Right atrium auricular region (tissue), 2 donors: ENCODE results near the gene ZNF576. TPM values are rescaled to one million over a fixed set of nuclear protein-coding genes. Genes with fewer than 3 reads are reported as not detected.
"Not testable (repeated sequence)": the region's sequence is repeated elsewhere in the genome, so short reads cannot be mapped to it uniquely, and the experiment has no call there.

Source experiments
- DNase-seq: peaks from one replicate; pipeline ENCODE4 v3.0.0-alpha.2; 2019; ENCODE audit warnings: low spot score
- H3K27ac ChIP-seq, 2 donors: fragments of 200-600 bp; sonication (generic); 1 replicate in 1 of 2; 2 replicates in 1 of 2; pipeline ENCODE4 v1.5.1; 2016 to 2019
- H3K27me3 ChIP-seq, 2 donors: fragments of 200-600 bp; sonication (generic); one replicate each; pipeline versions ENCODE4 v1.5.1 to v1.6.0; 2017 to 2019
- H3K36me3 ChIP-seq: fragments of 200-600 bp; sonication (generic); one replicate; pipeline ENCODE4 v1.5.1; 2016
- H3K4me1 ChIP-seq, 2 donors: fragments of 200-600 bp; sonication (generic); one replicate each; pipeline versions ENCODE4 v1.5.1 to v1.6.0; 2017 to 2019
- H3K4me3 ChIP-seq, 2 donors: fragments of 200-600 bp; sonication (generic); 1 replicate in 1 of 2; 2 replicates in 1 of 2; pipeline ENCODE4 v1.5.1; 2017 to 2019; ENCODE audit warnings: mild to moderate bottlenecking in 1 of 2, moderate library complexity in 1 of 2
- H3K9me3 ChIP-seq, 2 donors: fragments of 200-600 bp; sonication (generic); one replicate each; pipeline ENCODE4 v1.5.1; 2019
- total RNA-seq, 2 donors: library from RNA; depleted of rRNA; stranded (reverse); fragments of >200 nt; gene quantifications; one replicate each; pipeline ENCODE4 v1.1.0, GENCODE V29; 2016
- TF ChIP-seq, protein P1 (sequence below), 2 donors: fragments of 200-600 bp; sonication (generic); IDR thresholded peaks; one replicate each; pipeline ENCODE4 v1.5.1; 2019; ENCODE audit warnings: antibody characterized with exemption in 2 of 2

The ZNF576 gene, protein sequence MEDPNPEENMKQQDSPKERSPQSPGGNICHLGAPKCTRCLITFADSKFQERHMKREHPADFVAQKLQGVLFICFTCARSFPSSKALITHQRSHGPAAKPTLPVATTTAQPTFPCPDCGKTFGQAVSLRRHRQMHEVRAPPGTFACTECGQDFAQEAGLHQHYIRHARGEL
- 10 to 100 TPM in 1 of 2 donors, 1 to 10 TPM in 1; 8.9 to 16.4 TPM for total RNA-seq

GRCh38 chr19:43595999-43596841 is at the start of gene ZNF576, which contains the start of gene IRGQ:
Gene ZNF576, plus strand, starts transcription at chr19:43596595. Its CDS starts 514 bp downstream, at chr19:43597109.
Gene IRGQ, minus strand, starts transcription at chr19:43596134. Its CDS starts 796 bp downstream, at chr19:43595338.
- H3K9me3 ChIP-seq: no peaks in the 10 kb centered on the region
- peak; percentile 100 for DNase-seq
- H3K4me1 ChIP-seq: peaks cover 0 to 41% of the 10 kb centered on the region in 2 donors
- TF ChIP-seq, protein P1, sequence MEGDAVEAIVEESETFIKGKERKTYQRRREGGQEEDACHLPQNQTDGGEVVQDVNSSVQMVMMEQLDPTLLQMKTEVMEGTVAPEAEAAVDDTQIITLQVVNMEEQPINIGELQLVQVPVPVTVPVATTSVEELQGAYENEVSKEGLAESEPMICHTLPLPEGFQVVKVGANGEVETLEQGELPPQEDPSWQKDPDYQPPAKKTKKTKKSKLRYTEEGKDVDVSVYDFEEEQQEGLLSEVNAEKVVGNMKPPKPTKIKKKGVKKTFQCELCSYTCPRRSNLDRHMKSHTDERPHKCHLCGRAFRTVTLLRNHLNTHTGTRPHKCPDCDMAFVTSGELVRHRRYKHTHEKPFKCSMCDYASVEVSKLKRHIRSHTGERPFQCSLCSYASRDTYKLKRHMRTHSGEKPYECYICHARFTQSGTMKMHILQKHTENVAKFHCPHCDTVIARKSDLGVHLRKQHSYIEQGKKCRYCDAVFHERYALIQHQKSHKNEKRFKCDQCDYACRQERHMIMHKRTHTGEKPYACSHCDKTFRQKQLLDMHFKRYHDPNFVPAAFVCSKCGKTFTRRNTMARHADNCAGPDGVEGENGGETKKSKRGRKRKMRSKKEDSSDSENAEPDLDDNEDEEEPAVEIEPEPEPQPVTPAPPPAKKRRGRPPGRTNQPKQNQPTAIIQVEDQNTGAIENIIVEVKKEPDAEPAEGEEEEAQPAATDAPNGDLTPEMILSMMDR (IDR thresholded peaks at IDR 0.05): no peak
- H3K4me3 ChIP-seq: peak within 1 kb of the TSS; percentile 67 to 69
- H3K36me3 ChIP-seq: peaks cover 38% of the 10 kb centered on the region
- H3K27ac ChIP-seq: peak within 1 kb of the TSS; percentile 96
- no peaks in the 10 kb centered on the region for H3K27me3 ChIP-seq

GRCh38 chr19:43547926-43548325 is 48.5 kb upstream of the ZNF576 start:
- not testable (repeated sequence) for DNase-seq, H3K27ac ChIP-seq, H3K4me3 ChIP-seq, H3K27me3 ChIP-seq, H3K4me1 ChIP-seq, H3K9me3 ChIP-seq
- H3K36me3 ChIP-seq: peaks cover 49% of the 10 kb centered on the region

DNA sequence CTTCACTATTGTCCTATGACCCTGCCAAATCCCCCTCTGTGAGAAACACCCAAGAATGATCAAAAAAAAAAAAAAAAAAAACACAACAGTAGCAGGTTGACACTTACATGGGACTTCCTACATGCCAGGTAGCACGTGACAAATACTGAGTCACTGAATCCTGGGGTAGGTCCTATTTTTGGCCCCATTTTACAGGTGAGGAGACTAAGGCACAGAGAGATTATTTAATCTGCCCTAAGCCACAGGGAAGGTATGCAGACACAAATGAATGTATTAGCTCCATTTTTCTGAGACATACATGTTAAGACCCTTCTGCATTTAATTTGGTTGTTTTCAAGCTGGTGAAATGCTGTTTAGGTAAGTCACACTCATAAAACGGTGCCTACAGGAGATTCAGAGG is 47.7 kb upstream of the ZNF576 start:
- Histone ChIP-seq H3K36me3 (peaks cover 43% of the 10 kb centered on the region), H3K4me1 (no peaks in the 10 kb centered on the region), H3K27ac (no peak overlapping the region), H3K4me3 (no peak overlapping the region), H3K27me3 (no peaks in the 10 kb centered on the region), H3K9me3 (no peaks in the 10 kb centered on the region)
- DNase-seq: no peak
- TF ChIP-seq, protein P1 (IDR thresholded peaks at IDR 0.05): no peak

- DNase-seq: no peak
- H3K9me3 ChIP-seq: no peaks in the 10 kb centered on the region
- H3K27ac ChIP-seq: no peak overlapping the region
- H3K4me3 ChIP-seq: no peak overlapping the region
- H3K36me3 ChIP-seq: peaks cover 28% of the 10 kb centered on the region
- no peaks in the 10 kb centered on the region for H3K4me1 ChIP-seq
- no peaks in the 10 kb centered on the region for H3K27me3 ChIP-seq
- TF ChIP-seq, protein P1 (IDR thresholded peaks at IDR 0.05): no peak
These were observed 44.8 kb upstream of the ZNF576 start for GRCh38 chr19:43551399-43552197.

GRCh38 chr19:43552198-43552450 is 44.3 kb upstream of the ZNF576 start:
- Histone ChIP-seq H3K9me3 (no peaks in the 10 kb centered on the region), H3K4me3 (no peak overlapping the region), H3K36me3 (peaks cover 28% of the 10 kb centered on the region), H3K27me3 (no peaks in the 10 kb centered on the region), H3K4me1 (no peaks in the 10 kb centered on the region), H3K27ac (no peak overlapping the region)
- TF ChIP-seq, protein P1 (IDR thresholded peaks at IDR 0.05): no peak
- no peak for DNase-seq

DNA sequence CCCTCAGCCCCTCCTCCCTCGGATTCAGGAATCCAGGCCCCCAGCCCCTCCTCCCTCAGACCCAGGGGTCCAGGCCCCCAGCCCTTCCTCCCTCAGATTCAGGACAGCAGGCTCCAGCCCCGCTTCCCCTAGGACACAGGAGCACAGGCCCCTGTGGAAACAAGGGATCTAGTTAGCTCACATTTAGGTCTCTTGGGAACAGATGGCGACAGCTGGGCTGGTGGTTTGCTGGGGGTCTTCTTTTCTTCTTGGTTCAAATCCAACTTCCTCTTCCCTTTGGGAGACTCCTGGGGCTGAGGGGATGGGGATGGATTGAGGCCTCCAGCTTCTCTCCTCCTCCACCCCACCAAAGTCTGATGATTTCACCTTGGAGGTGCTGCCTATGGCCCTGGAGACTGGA is 43.8 kb upstream of the ZNF576 start:
- Histone ChIP-seq H3K9me3 (no peaks in the 10 kb centered on the region), H3K36me3 (peaks cover 28% of the 10 kb centered on the region), H3K4me1 (no peaks in the 10 kb centered on the region), H3K27me3 (no peaks in the 10 kb centered on the region), H3K4me3 (no peak overlapping the region), H3K27ac (no peak overlapping the region)
- TF ChIP-seq, protein P1 (IDR thresholded peaks at IDR 0.05): no peak
- no peak for DNase-seq
